GM21447 (cell line): ENCODE data around the gene HUNK.
"Not testable (repeated sequence)": the region's sequence is repeated elsewhere in the genome, so short reads cannot be mapped to it uniquely, and the experiment has no call there.

Experiments used
- ATAC-seq: cut with Tn5 transposase; IDR thresholded peaks from one replicate; pipeline ENCODE4 v1.9.1; 2021; ENCODE audit not compliant: unreplicated experiment

Gene HUNK

GRCh38 chr21:31993826-31994825 is 121.3 kb downstream of the HUNK start:
- no peak for ATAC-seq

DNA sequence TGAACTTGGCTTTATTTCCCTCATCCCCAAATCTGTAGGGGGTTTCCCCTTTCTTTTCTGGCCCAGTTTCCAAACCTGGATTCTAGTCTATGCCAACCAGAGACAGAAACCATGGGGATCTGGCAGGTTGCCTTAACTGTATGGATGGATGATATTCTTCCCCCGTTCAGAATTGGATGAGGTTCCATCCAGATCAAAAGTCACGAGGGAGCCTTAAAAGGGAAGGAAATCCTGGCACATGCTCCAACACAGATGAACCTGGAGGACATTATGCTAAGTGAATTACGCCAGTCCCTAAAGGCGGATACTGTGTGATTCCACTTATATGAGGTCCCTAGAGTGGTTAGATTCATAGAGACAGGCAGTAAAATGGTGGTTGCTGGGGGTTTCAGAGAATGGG is 124.4 kb downstream of the HUNK start:
- ATAC-seq: no peak

- no peak for ATAC-seq
Measured at GRCh38 chr21:31999810-32000468, 127.1 kb downstream of the HUNK start.

GRCh38 chr21:32001390-32001789 is 128.6 kb downstream of the HUNK start:
- ATAC-seq: no peak

DNA sequence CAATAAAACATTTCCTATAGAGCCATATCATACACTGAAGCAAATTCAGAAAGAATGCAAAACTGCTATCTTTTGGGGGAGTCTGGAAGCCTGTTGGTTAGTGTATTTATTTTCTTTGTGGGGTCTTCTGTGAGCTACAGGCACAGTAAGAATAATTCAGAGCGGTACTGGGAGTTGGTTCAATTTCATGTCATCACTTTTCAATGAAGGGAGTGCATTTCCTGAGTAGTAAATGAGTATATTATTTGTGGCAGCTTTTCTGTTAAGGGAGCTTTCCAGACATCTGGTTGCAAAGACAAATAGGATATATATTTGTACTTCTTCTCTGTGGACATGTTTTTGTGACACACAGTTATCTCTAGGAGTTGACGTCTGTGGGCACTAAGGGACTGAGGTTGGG is 130.6 kb downstream of the HUNK start:
- no peak for ATAC-seq

GRCh38 chr21:32004291-32004690 is 131.5 kb downstream of the HUNK start:
- no peak for ATAC-seq

DNA sequence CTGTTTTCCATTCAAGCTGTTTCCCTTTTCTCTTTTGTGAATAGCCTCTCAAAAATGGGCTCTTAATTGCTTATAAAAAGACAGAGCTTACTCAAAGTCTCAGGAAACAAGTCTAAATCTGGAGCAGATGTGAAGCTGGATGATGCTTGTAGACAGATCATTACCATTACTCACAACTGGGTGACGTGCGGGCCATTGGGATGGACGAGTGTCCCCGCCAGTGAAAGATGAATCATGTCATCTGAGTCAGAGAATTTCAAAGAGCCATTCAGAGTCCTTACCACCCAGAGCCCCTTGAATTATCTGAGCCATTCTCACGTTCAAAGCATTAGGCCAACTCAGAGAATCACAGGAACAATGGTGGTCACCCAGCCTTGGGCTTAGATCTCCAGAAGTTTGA is 134.6 kb downstream of the HUNK start:
- no peak for ATAC-seq

- no peak for ATAC-seq
Measured at GRCh38 chr21:32008714-32009113, 135.9 kb downstream of the HUNK start.

DNA sequence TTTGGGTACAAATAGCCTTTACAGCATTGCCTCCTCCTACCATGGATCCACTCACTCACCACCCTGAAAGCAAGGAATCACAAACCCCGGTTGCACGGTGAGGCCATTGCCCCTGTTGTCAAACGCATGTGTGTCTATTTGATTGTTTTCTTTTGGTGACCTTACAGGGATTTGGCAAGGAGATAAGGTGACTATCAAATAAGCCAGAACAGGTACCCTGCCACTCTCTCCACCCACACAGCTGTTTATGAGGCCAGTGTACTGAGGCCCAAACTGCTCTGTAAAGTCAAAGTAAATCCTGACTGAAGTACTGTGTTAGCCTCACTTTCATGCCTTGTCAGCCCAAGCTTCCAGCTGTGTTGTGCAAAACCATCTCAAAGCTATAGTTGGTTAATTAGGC is 136.4 kb downstream of the HUNK start:
- no peak for ATAC-seq

- ATAC-seq: no peak
Measured at GRCh38 chr21:32015461-32016139, 142.8 kb downstream of the HUNK start.

DNA sequence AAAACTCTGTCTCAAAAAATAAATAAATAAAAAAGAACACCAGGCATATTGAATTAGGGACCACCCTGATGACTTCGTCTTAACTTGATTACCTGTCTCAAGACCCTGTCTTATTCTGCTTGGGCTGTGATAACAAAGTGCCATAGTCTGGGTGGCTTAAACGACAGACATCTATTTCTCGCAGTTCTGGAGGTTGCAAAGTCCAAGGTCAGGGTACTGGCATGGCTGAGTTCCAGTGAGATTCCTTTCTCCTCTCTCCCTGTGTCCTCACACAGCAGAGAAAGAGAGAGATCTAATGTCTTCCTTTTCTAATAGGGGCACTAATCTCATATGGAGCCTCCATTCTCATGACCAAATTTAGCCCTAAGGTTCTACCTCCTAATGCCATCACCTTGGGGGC is 145.6 kb downstream of the HUNK start:
- no peak for ATAC-seq

- no peak for ATAC-seq
Measured at GRCh38 chr21:32020564-32020963, 147.7 kb downstream of the HUNK start.

DNA sequence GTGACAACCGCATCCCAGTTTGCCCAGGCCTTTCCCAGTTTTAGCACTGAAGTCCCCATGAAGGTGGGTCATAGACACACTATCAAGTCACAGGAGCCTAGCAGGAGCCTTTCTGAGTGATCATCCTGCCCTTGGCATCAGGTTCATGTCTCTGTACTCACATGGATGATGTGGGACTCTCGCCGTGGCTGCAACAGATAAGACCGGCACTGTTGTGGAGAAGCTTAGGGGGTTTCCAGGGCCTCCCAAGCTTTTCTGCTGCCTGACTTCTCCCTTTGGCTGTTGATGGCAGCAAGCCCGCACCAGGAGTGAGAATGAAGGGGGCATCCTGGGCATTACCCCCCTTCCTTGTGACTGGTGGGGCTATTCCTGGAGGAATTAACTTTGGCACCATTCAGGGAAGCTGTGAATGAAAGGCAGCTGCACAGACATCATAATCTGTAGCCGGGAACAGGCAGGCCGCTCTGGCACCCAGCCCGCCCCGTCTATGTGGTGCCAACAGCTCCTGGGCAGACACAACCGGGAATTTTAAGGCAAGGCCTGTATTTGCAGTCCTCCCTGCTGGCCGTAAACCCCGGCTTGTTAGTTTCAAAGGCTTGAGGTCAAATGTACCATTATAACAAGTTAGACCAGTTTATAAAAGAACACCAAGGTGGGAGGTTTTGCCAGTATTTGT is 148.6 kb downstream of the HUNK start:
- ATAC-seq: no peak

DNA sequence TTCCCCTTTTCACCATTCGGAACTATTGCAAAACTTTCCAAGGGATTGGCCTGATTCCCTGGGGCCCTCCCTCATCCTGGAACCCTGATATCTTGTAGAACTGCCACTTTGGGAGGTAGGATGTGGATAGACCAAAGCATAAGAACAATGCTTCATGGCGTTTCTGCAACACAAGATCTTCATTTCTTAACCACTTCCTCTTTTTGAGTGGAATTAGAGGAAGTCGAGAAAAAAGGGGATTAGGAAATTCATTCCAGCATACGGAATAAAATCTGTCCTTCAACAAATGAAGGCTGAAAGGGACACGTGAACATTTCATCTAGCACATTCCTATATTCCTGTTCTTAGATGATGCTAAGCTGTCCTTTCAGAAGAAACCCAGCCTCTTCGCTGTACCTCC is 149.3 kb downstream of the HUNK start:
- no peak for ATAC-seq

GRCh38 chr21:32030146-32030652 is 157.4 kb downstream of the HUNK start:
- no peak for ATAC-seq

DNA sequence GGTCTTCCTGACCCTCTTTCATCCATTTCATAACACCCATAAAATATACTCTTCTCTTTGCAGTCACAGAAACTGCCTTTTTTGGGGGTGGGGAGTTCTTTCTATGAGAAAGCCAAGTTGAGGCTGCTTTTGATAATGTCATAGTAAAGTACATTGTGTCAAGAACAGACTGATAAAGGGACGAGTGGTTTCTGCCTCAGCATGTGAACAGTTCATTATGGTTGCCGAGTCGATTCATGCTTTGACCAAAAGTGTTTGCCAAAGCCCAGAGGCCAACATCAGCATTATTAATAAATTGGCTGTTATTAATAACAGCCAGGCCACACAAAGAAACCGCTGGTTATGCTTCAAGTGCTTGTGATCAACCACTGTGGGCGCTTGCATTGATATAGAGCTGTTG is 162.0 kb downstream of the HUNK start:
- ATAC-seq: no peak

- ATAC-seq: no peak
Measured at GRCh38 chr21:32035617-32036016, 162.8 kb downstream of the HUNK start.

DNA sequence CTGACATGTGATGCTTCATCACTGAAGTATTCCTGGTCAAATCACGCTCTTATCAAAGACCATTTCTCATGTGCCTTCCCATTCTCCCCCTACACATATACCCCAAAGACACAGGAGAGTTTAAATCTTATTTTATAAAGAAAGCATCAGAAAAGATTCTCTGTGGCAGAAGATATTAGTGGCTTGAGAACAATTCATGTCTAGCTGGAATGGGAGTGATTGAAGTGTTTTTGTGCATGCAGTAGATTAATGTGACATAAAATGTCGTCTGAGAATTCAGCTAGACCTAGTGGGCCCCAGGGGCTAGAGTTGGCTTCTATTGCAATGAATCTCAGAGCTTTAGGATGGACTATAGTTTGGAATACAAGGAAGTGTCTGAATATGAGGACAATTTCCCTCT is 163.9 kb downstream of the HUNK start:
- no peak for ATAC-seq

DNA sequence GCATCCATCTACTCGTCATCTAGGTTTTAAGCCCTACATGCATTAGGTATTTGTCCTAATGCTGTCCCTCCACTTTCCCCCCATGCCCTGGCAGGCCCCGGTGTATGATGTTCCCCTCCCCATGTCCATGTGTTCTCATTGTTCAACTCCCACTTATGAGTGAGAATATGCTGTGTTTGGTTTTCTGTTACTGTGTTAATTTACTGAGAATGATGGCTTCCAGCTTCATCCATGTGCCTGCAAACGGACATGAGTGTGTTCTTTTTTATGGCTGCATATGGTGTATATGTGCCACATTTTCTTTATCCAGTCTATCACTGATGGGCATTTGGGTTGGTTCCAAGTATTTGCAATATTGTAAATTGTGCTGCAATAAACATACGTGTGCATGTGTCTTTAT is 165.9 kb downstream of the HUNK start:
- ATAC-seq: not testable (repeated sequence)

DNA sequence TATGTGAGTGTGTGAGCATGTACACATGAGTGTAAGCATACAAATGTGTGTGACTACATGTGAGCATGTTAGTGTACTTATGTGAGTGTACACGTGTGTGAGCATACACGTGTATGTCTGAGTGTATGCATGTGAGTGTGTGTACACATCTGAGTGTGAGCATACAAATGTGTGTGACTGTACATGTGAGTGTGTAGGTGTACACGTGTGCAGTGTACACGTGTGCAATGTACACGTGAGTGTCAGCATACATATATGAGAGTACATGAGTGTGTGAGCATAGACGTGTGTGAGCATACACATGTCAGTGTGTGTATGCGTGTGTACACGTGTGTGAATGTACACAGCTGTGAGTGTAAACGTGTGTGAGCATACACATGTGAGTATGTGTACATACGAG is 170.6 kb downstream of the HUNK start:
- no peak for ATAC-seq
